Heart left ventricle (tissue), 13 donors: Measurements from ENCODE around the gene AKT1.

Source experiments
- CTCF ChIP-seq, 12 donors: fragments of 200-600 bp; sonication (generic) in 4 of 12; IDR thresholded peaks; one replicate each; pipeline versions ENCODE4 v1.5.0 to v1.8.0; 2018 to 2022; ENCODE audit warnings: antibody characterized with exemption in 12 of 12, mild to moderate bottlenecking in 5 of 12
- POLR2A ChIP-seq, 2 donors: fragments of 450-650 bp; IDR thresholded peaks; one replicate each; pipeline ENCODE4 v1.6.1; 2017; ENCODE audit warnings: antibody characterized with exemption in 2 of 2, mild to moderate bottlenecking in 2 of 2, moderate library complexity in 2 of 2
- donor health status: ischemic (EF 13 %, LVEDD 7.1; RV severe dilation, severe dysfunction).
- donor health status: DM: no; HTN: yes; CAD: no.
- donor health status: DM: no; HTN: no; CAD: no.
- donor health status: ischemic (EF 25% LVEDD 6.9; RV normal size, moderate dysfunction).
- donor health status: ischemic (EF 25% LVEDD 5.7; RV mildly dilated, moderate dysfunction).
- donor health status: ischemic (EF 35%, LVEDD 5.7; RV mildly dilated, moderate dysfunction).
- donor health status: nonischemic (EF 11% LVEDD 7.7; RV severe dilation, severe dysfunction).
- donor health status: DM: yes; HTN: yes; CAD: no.
- donor health status: PGD.
- donor health status: ischemic (EF 29% LVEDD 5.4; RV normal size, mild dysfunction).
- donor health status: nonischemic (EF 23%, LVEDD 6.1; RV moderate dilation, normal function).

- no peak for TF ChIP-seq CTCF (IDR thresholded peaks at IDR 0.05)
- TF ChIP-seq POLR2A (IDR thresholded peaks at IDR 0.05), result no peak
These were observed 29.2 kb downstream of the AKT1 start for GRCh38 chr14:104766256-104766862.
